DND-41 (cell line): ENCODE data around the gene PTH2R.

Source experiments
- ATAC-seq: fragments of 200-7000 bp; cut with Tn5 transposase; 3 replicates; pipeline ENCODE4 v1.9.1; 2021; ENCODE audit warnings: low read depth; ENCODE audit not compliant: insufficient read depth
- DNase-seq: peaks from one replicate; pipeline ENCODE4 v3.0.0-alpha.2; 2020
- H2AFZ ChIP-seq: 2 replicates; pipeline ENCODE4 v1.6.0; 2012; ENCODE audit warnings: low read depth, low read length
- H3K27ac ChIP-seq: 2 replicates; pipeline ENCODE4 v1.5.1; 2012; ENCODE audit warnings: low read length, inconsistent platforms
- H3K27me3 ChIP-seq: fragments of 200-600 bp; sonication (generic); 2 replicates; pipeline ENCODE4 v1.6.0; 2012; ENCODE audit warnings: low read length, mild to moderate bottlenecking, inconsistent platforms; ENCODE audit not compliant: insufficient read depth, poor library complexity
- H3K36me3 ChIP-seq: 2 replicates; pipeline ENCODE4 v1.5.1; 2012; ENCODE audit warnings: low read length, inconsistent platforms; ENCODE audit not compliant: insufficient read depth
- H3K4me1 ChIP-seq: 2 replicates; pipeline ENCODE4 v1.5.1; 2012; ENCODE audit warnings: mild to moderate bottlenecking, low read length; ENCODE audit not compliant: insufficient read depth
- H3K4me2 ChIP-seq: 2 replicates; pipeline ENCODE4 v1.6.0; 2012; ENCODE audit warnings: mild to moderate bottlenecking, moderate library complexity, low read length, inconsistent platforms; ENCODE audit not compliant: insufficient read depth
- H3K4me3 ChIP-seq, 2 experiments: fragments of 200-600 bp in 1 of 2; shearing (Covaris generic) in 1 of 2; 2 replicates each; pipeline ENCODE4 v1.5.1; 2012 to 2016; ENCODE audit warnings: inconsistent platforms in 2 of 2, low read length in 2 of 2, mild to moderate bottlenecking in 2 of 2, low read depth in 1 of 2, moderate library complexity in 1 of 2
- H3K79me2 ChIP-seq: 2 replicates; pipeline ENCODE4 v1.6.0; 2012; ENCODE audit warnings: low read length, inconsistent platforms; ENCODE audit not compliant: insufficient read depth
- H3K9ac ChIP-seq: 2 replicates; pipeline ENCODE4 v1.6.0; 2012; ENCODE audit warnings: low read depth, mild to moderate bottlenecking, inconsistent platforms, low read length, moderate library complexity
- H3K9me3 ChIP-seq: 2 replicates; pipeline ENCODE4 v1.5.1; 2012; ENCODE audit warnings: low read length, moderate library complexity, mild to moderate bottlenecking, inconsistent platforms; ENCODE audit not compliant: insufficient read depth, severe bottlenecking
- H4K20me1 ChIP-seq: 2 replicates; pipeline ENCODE4 v1.6.0; 2012; ENCODE audit warnings: low read length; ENCODE audit not compliant: insufficient read depth
- CTCF ChIP-seq: IDR thresholded peaks from 2 replicates; pipeline ENCODE4 v1.5.1; 2012; ENCODE audit warnings: borderline replicate concordance, low read length, moderate library complexity, mild to moderate bottlenecking; ENCODE audit not compliant: poor library complexity, severe bottlenecking; ENCODE audit errors: extremely low read depth
- EZH2 ChIP-seq: IDR thresholded peaks from 3 replicates; pipeline ENCODE4 v1.6.1; 2012; ENCODE audit warnings: borderline replicate concordance, low read depth, mild to moderate bottlenecking, moderate library complexity, low read length, inconsistent platforms; ENCODE audit not compliant: severe bottlenecking

Gene PTH2R

GRCh38 chr2:208454861-208455260, 48.3 kb downstream of the PTH2R start:
- Histone ChIP-seq H3K79me2 (no peaks in the 10 kb centered on the region), H3K4me2 (no peak overlapping the region), H3K27me3 (no peaks in the 10 kb centered on the region), H4K20me1 (no peaks in the 10 kb centered on the region), H3K4me3 (no peak overlapping the region), H2AFZ (no peak overlapping the region), H3K27ac (no peak overlapping the region), H3K4me1 (no peaks in the 10 kb centered on the region), H3K36me3 (no peaks in the 10 kb centered on the region), H3K9ac (no peak overlapping the region), H3K9me3 (no peaks in the 10 kb centered on the region)
- TF ChIP-seq EZH2 (no peak), CTCF (no peak)
- ATAC-seq, result no peak
- no peak for DNase-seq

- H3K4me1 ChIP-seq, result no peaks in the 10 kb centered on the region
- H3K36me3 ChIP-seq, result no peaks in the 10 kb centered on the region
- no peaks in the 10 kb centered on the region for H3K79me2 ChIP-seq
- H2AFZ ChIP-seq, result no peak overlapping the region
- DNase-seq (no peak), ATAC-seq (no peak)
- no peaks in the 10 kb centered on the region for H3K27me3 ChIP-seq
- no peak overlapping the region for H3K27ac ChIP-seq
- no peak for TF ChIP-seq CTCF
- H3K4me2 ChIP-seq, result no peak overlapping the region
- no peak overlapping the region for H3K4me3 ChIP-seq
- H3K9ac ChIP-seq, result no peak overlapping the region
- H4K20me1 ChIP-seq, result no peaks in the 10 kb centered on the region
- no peaks in the 10 kb centered on the region for H3K9me3 ChIP-seq
Measured at GRCh38 chr2:208463721-208464120, 57.1 kb downstream of the PTH2R start.

GRCh38 chr2:208464205-208464604, 57.6 kb downstream of the PTH2R start:
- no peaks in the 10 kb centered on the region for H3K79me2 ChIP-seq
- H3K9ac ChIP-seq, result no peak overlapping the region
- H3K4me2 ChIP-seq, result no peak overlapping the region
- no peaks in the 10 kb centered on the region for H3K27me3 ChIP-seq
- H3K4me1 ChIP-seq, result no peaks in the 10 kb centered on the region
- no peaks in the 10 kb centered on the region for H4K20me1 ChIP-seq
- no peaks in the 10 kb centered on the region for H3K36me3 ChIP-seq
- ATAC-seq, result no peak
- DNase-seq, result no peak
- no peak overlapping the region for H3K27ac ChIP-seq
- no peak for TF ChIP-seq EZH2
- no peak for TF ChIP-seq CTCF
- no peaks in the 10 kb centered on the region for H3K9me3 ChIP-seq
- no peak overlapping the region for H3K4me3 ChIP-seq
- H2AFZ ChIP-seq, result no peak overlapping the region

- Histone ChIP-seq H4K20me1 (no peaks in the 10 kb centered on the region), H3K27ac (no peak overlapping the region), H3K9ac (no peak overlapping the region), H3K4me2 (no peak overlapping the region), H3K9me3 (no peaks in the 10 kb centered on the region), H3K4me3 (no peak overlapping the region), H3K4me1 (no peaks in the 10 kb centered on the region), H3K27me3 (no peaks in the 10 kb centered on the region), H3K79me2 (no peaks in the 10 kb centered on the region), H3K36me3 (no peaks in the 10 kb centered on the region), H2AFZ (no peak overlapping the region)
- TF ChIP-seq EZH2, result no peak
- peak; percentile 74 for TF ChIP-seq CTCF
- ATAC-seq (peak; percentile 71; the same call in 2 of the 3 replicates), DNase-seq (peak; percentile 38)
Measured at GRCh38 chr2:208466151-208466919, 59.7 kb downstream of the PTH2R start.
